ENCODE measurements around the gene SLN. TPM values are rescaled to one million over a fixed set of nuclear protein-coding genes. Genes with fewer than 3 reads are reported as not detected.
"Not testable (repeated sequence)": the region's sequence is repeated elsewhere in the genome, so short reads cannot be mapped to it uniquely, and the experiment has no call there.

The SLN gene
- total RNA-seq (not detected), polyA plus RNA-seq (not detected), total RNA-seq (not detected)

GRCh38 chr11:107711861-107712755 lies at the start of gene SLN:
Gene SLN (minus strand): TSS chr11:107712056.
- H3K36me3 ChIP-seq (ENCODE audit: control insufficient read depth in 2 of 3, insufficient read depth in 3 of 3, low read length in 3 of 3) = no peaks in the 10 kb centered on the region
- Mint-ChIP-seq H3K4me3 (no peak within 1 kb of the TSS), H3K4me1 (no peaks in the 10 kb centered on the region), H3K9me3 (no peaks in the 10 kb centered on the region), H3K36me3 (peaks cover 0 to 4% (median 0%) of the 10 kb centered on the region in 5 donors), H3K27ac (no peak within 1 kb of the TSS), H3K27me3 (peaks cover 21 to 53% (median 26%) of the 10 kb centered on the region in 5 donors)
- H3K27me3 ChIP-seq (ENCODE audit: control insufficient read depth in 2 of 2, insufficient read depth in 2 of 2, low read length in 2 of 2) = no peaks in the 10 kb centered on the region
- ChIA-PET POLR2A (no interaction called here), CTCF (no interaction called here)
- no peak for ATAC-seq
- H3K4me1 ChIP-seq (ENCODE audit: control insufficient read depth in 2 of 2, insufficient read depth in 2 of 2, low read length in 2 of 2) = no peaks in the 10 kb centered on the region
- H3K4me3 ChIP-seq (ENCODE audit: low read length) = no peak within 1 kb of the TSS
- no peak for DNase-seq
- H3K27ac ChIP-seq (ENCODE audit: low read depth, low read length) = no peak within 1 kb of the TSS
- no peaks in the 10 kb centered on the region for H3K9me3 ChIP-seq (ENCODE audit: control insufficient read depth in 2 of 3, low read length in 3 of 3)
- intact Hi-C loops (cut with micrococcal nuclease) = no loop called here

- H3K9me3 ChIP-seq (ENCODE audit: control insufficient read depth in 2 of 3, low read length in 3 of 3); H3K27me3 ChIP-seq (ENCODE audit: control insufficient read depth in 2 of 2, insufficient read depth in 2 of 2, low read length in 2 of 2); DNase-seq; H3K27ac ChIP-seq (ENCODE audit: low read depth, low read length); H3K27ac Mint-ChIP-seq; H3K36me3 Mint-ChIP-seq; H3K4me1 Mint-ChIP-seq; POLR2A ChIA-PET; H3K4me1 ChIP-seq (ENCODE audit: control insufficient read depth in 2 of 2, insufficient read depth in 2 of 2, low read length in 2 of 2); H3K4me3 Mint-ChIP-seq; H3K36me3 ChIP-seq (ENCODE audit: control insufficient read depth in 2 of 3, insufficient read depth in 3 of 3, low read length in 3 of 3); intact Hi-C loops (cut with micrococcal nuclease); CTCF ChIA-PET; ATAC-seq; H3K4me3 ChIP-seq (ENCODE audit: low read length): not testable (repeated sequence)
- Mint-ChIP-seq H3K27me3 (peaks cover 17 to 61% (median 44%) of the 10 kb centered on the region in 5 donors), H3K9me3 (peaks cover 0 to 14% (median 0%) of the 10 kb centered on the region in 11 donors)
Measured at GRCh38 chr11:107758719-107759355, 47.0 kb upstream of the SLN start.

GRCh38 chr11:107757661-107758060 lies 45.8 kb upstream of the SLN start:
- no peak overlapping the region for H3K27ac Mint-ChIP-seq
- CTCF ChIA-PET = no interaction called here

GRCh38 chr11:107756553-107756952 lies 44.7 kb upstream of the SLN start:
- H3K27ac Mint-ChIP-seq = peak overlapping the region in 1 of 9 donors; percentile 2
- H3K27ac ChIP-seq (ENCODE audit: low read depth, low read length) = no peak overlapping the region
- no peaks in the 10 kb centered on the region for H3K4me1 Mint-ChIP-seq
- ATAC-seq (no peak), DNase-seq (no peak)
- H3K36me3 ChIP-seq (ENCODE audit: control insufficient read depth in 2 of 3, insufficient read depth in 3 of 3, low read length in 3 of 3) = no peaks in the 10 kb centered on the region
- H3K9me3 ChIP-seq (ENCODE audit: control insufficient read depth in 2 of 3, low read length in 3 of 3) = no peaks in the 10 kb centered on the region
- H3K36me3 Mint-ChIP-seq = no peaks in the 10 kb centered on the region
- H3K27me3 Mint-ChIP-seq = peaks cover 13 to 56% (median 48%) of the 10 kb centered on the region in 5 donors
- ChIA-PET POLR2A (no interaction called here), CTCF (no interaction called here)
- intact Hi-C loops (cut with micrococcal nuclease) = no loop called here
- no peaks in the 10 kb centered on the region for H3K27me3 ChIP-seq (ENCODE audit: control insufficient read depth in 2 of 2, insufficient read depth in 2 of 2, low read length in 2 of 2)
- H3K4me1 ChIP-seq (ENCODE audit: control insufficient read depth in 2 of 2, insufficient read depth in 2 of 2, low read length in 2 of 2) = no peaks in the 10 kb centered on the region
- H3K9me3 Mint-ChIP-seq = peaks cover 0 to 14% (median 0%) of the 10 kb centered on the region in 11 donors
- H3K4me3 ChIP-seq (ENCODE audit: low read length) = no peak overlapping the region
- no peak overlapping the region for H3K4me3 Mint-ChIP-seq

More at GRCh38 chr11:107757661-107758060, 45.8 kb upstream of the SLN start:
- no peak for DNase-seq
- Mint-ChIP-seq H3K4me1 (no peaks in the 10 kb centered on the region), H3K36me3 (no peaks in the 10 kb centered on the region), H3K9me3 (peaks cover 0 to 14% (median 0%) of the 10 kb centered on the region in 11 donors), H3K4me3 (no peak overlapping the region), H3K27me3 (peaks cover 14 to 62% (median 44%) of the 10 kb centered on the region in 5 donors)
- intact Hi-C loops (cut with micrococcal nuclease) = no loop called here
- H3K27ac ChIP-seq (ENCODE audit: low read depth, low read length) = no peak overlapping the region
- POLR2A ChIA-PET = no interaction called here
- H3K36me3 ChIP-seq (ENCODE audit: control insufficient read depth in 2 of 3, insufficient read depth in 3 of 3, low read length in 3 of 3) = no peaks in the 10 kb centered on the region
- ATAC-seq = no peak
- H3K27me3 ChIP-seq (ENCODE audit: control insufficient read depth in 2 of 2, insufficient read depth in 2 of 2, low read length in 2 of 2) = no peaks in the 10 kb centered on the region
- no peak overlapping the region for H3K4me3 ChIP-seq (ENCODE audit: low read length)
- no peaks in the 10 kb centered on the region for H3K9me3 ChIP-seq (ENCODE audit: control insufficient read depth in 2 of 3, low read length in 3 of 3)
- H3K4me1 ChIP-seq (ENCODE audit: control insufficient read depth in 2 of 2, insufficient read depth in 2 of 2, low read length in 2 of 2) = no peaks in the 10 kb centered on the region

- H3K9me3 ChIP-seq (ENCODE audit: control insufficient read depth in 2 of 3, low read length in 3 of 3) = no peaks in the 10 kb centered on the region
- H3K36me3 ChIP-seq (ENCODE audit: control insufficient read depth in 2 of 3, insufficient read depth in 3 of 3, low read length in 3 of 3) = no peaks in the 10 kb centered on the region
- ATAC-seq = no peak
- POLR2A ChIA-PET = no interaction called here
- no peak overlapping the region for H3K4me3 ChIP-seq (ENCODE audit: low read length)
- no peak overlapping the region for H3K27ac ChIP-seq (ENCODE audit: low read depth, low read length)
- Mint-ChIP-seq H3K4me1 (no peaks in the 10 kb centered on the region), H3K36me3 (no peaks in the 10 kb centered on the region), H3K4me3 (no peak overlapping the region), H3K9me3 (peaks cover 0 to 3% (median 0%) of the 10 kb centered on the region in 11 donors), H3K27me3 (peaks cover 10 to 45% (median 43%) of the 10 kb centered on the region in 5 donors), H3K27ac (no peak overlapping the region)
- no peaks in the 10 kb centered on the region for H3K27me3 ChIP-seq (ENCODE audit: control insufficient read depth in 2 of 2, insufficient read depth in 2 of 2, low read length in 2 of 2)
- DNase-seq = no peak
- intact Hi-C loops (cut with micrococcal nuclease) = no loop called here
- CTCF ChIA-PET = no interaction called here
- H3K4me1 ChIP-seq (ENCODE audit: control insufficient read depth in 2 of 2, insufficient read depth in 2 of 2, low read length in 2 of 2) = no peaks in the 10 kb centered on the region
Measured at GRCh38 chr11:107752949-107753822, 41.3 kb upstream of the SLN start.

GRCh38 chr11:107752508-107752907 lies 40.7 kb upstream of the SLN start:
- H3K27me3 ChIP-seq (ENCODE audit: control insufficient read depth in 2 of 2, insufficient read depth in 2 of 2, low read length in 2 of 2) = no peaks in the 10 kb centered on the region
- ATAC-seq (no peak), DNase-seq (no peak)
- CTCF ChIA-PET = no interaction called here
- no peaks in the 10 kb centered on the region for H3K4me1 ChIP-seq (ENCODE audit: control insufficient read depth in 2 of 2, insufficient read depth in 2 of 2, low read length in 2 of 2)
- H3K4me3 ChIP-seq (ENCODE audit: low read length) = no peak overlapping the region
- peak overlapping the region in 1 of 9 donors; percentile 83 for H3K27ac Mint-ChIP-seq
- H3K36me3 ChIP-seq (ENCODE audit: control insufficient read depth in 2 of 3, insufficient read depth in 3 of 3, low read length in 3 of 3) = no peaks in the 10 kb centered on the region
- H3K9me3 ChIP-seq (ENCODE audit: control insufficient read depth in 2 of 3, low read length in 3 of 3) = no peaks in the 10 kb centered on the region
- H3K27me3 Mint-ChIP-seq = peaks cover 15 to 41% (median 37%) of the 10 kb centered on the region in 5 donors
- POLR2A ChIA-PET = no interaction called here
- intact Hi-C loops (cut with micrococcal nuclease) = no loop called here
- peaks cover 0 to 3% (median 0%) of the 10 kb centered on the region in 11 donors for H3K9me3 Mint-ChIP-seq
- no peak overlapping the region for H3K27ac ChIP-seq (ENCODE audit: low read depth, low read length)
- H3K4me1 Mint-ChIP-seq = no peaks in the 10 kb centered on the region
- H3K4me3 Mint-ChIP-seq = no peak overlapping the region
- H3K36me3 Mint-ChIP-seq = no peaks in the 10 kb centered on the region

Measured in naive thymus-derived CD4-positive, alpha-beta T cell (primary cell).